Measurements from ENCODE around the gene CHST11. TPM values are rescaled to one million over a fixed set of nuclear protein-coding genes. Genes with fewer than 3 reads are reported as not detected.
"Not testable (repeated sequence)": the region's sequence is repeated elsewhere in the genome, so short reads cannot be mapped to it uniquely, and the experiment has no call there.

The CHST11 gene
- total RNA-seq, 5 donors from 2014 or later (not counting 1 experiment from before 2014, with no cell fraction given), result 49.8 to 78.3 (median 63.7) TPM

DNA sequence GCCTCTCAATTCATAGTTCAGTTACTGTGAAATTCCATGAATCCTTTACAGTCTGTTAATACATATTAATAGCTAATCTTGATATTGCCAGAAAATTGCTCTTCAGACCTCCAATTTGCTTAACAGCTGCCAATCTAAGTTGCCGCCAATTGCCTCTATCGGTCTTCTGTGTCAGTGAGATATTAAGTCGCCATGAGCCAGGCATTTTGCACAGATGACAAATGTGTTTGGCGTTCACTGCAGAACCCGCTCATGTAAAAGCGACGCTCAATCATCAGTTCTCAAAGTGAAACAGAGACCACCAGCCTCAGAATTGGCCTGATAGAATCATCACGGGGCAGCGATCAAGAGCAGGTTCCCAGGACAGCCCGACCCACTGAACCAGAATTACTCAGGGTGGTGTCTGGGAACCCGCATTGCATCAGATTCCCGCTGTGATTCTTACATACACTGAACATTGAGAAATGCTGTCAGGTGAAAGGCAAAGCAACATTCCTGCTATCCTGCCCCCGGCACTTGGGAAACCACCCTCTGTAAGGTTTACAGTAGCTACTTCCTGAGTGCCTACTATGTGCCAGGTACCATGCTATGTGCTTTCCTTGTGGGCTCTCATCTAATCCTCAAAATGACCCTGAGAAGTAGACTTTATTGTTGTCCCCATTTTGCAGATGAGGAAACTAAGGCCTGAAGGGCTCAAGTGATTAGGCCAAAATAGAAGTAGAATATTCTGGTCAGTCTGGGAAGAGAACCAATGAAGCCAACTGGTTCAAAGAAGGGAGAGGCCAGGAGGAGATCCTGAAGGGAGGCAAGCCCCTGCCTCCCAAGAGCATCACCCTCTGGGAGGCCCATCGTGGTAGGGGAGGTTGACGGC is 285.0 kb downstream of the CHST11 start:
- peaks cover 72 to 83% (median 82%) of the 10 kb centered on the region in 3 donors for H3K4me1 Mint-ChIP-seq
- H3K4me1 ChIP-seq (ENCODE audit: control insufficient read depth in 1 of 2, extremely low read depth in 1 of 2, insufficient read depth in 2 of 2, low read length in 2 of 2), result peaks cover 0 to 54% of the 10 kb centered on the region in 2 experiments
- 96% methylated on average over 12 of the region's 15 CpGs for WGBS (ENCODE audit: insufficient coverage)
- H3K27ac Mint-ChIP-seq, result peak overlapping the region in 1 of 2 donors; percentile 28
- no peak overlapping the region for H3K4me3 Mint-ChIP-seq
- no peaks in the 10 kb centered on the region for H3K27me3 ChIP-seq (replicated peaks in 1 of 2; ENCODE audit: control insufficient read depth in 2 of 2, extremely low read depth in 1 of 2, insufficient read depth in 2 of 2, low read length in 1 of 2)
- no peak overlapping the region for H3K4me3 ChIP-seq (ENCODE audit: control insufficient read depth in 1 of 2, extremely low read depth in 1 of 2, low read length in 1 of 2)
- peaks cover 0 to 2% (median 0%) of the 10 kb centered on the region in 3 donors for H3K9me3 Mint-ChIP-seq
- H3K36me3 Mint-ChIP-seq, result peaks cover 23% of the 10 kb centered on the region
- DNase-seq, result no peak
- no peaks in the 10 kb centered on the region for H3K36me3 ChIP-seq (ENCODE audit: control insufficient read depth in 2 of 2, extremely low read depth in 1 of 2, insufficient read depth in 1 of 2, low read length in 1 of 2)
- ChIA-PET POLR2A (no interaction called here), CTCF (no interaction called here)
- H3K27me3 Mint-ChIP-seq, result no peaks in the 10 kb centered on the region
- ATAC-seq (replicated peaks in 1 of 4), result no peak
- H3K9me3 ChIP-seq, result no peaks in the 10 kb centered on the region
- no peak overlapping the region for H3K27ac ChIP-seq (ENCODE audit: low read length)

DNA sequence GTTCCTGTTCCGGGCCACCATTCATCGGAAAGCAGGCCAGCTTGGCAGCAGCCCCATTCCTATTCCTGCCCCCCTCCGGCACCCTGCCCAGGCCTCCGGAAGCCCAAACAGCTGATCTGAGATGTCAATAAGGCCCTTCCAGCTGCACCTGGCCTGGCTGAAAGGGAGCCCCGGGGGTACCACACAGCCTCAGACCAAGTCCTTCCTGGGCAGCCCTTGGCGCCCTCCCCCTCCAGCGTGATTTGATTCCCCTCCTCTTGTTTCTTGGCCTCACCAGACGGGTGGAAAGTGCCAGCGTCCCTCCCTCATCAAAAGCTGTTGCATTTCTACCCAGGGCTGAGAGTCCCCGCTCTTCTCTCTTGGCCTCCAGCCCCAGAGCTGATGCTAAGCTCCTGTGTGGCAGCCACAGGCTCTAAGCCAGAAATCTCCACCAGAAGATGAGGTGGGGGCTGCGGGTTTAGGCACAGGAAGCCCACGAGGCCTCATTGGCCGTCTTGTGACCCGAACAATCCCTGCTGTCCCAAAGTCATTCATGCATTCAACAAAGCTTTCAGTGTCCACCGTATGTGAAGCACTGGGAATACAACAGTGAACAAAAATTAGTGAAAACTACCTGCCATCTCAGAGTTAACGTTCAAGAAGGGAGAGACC is 285.9 kb downstream of the CHST11 start:
- H3K36me3 ChIP-seq (ENCODE audit: control insufficient read depth in 2 of 2, extremely low read depth in 1 of 2, insufficient read depth in 1 of 2, low read length in 1 of 2), result no peaks in the 10 kb centered on the region
- H3K4me1 ChIP-seq (ENCODE audit: control insufficient read depth in 1 of 2, extremely low read depth in 1 of 2, insufficient read depth in 2 of 2, low read length in 2 of 2), result peaks cover 4 to 52% of the 10 kb centered on the region in 2 experiments
- Mint-ChIP-seq H3K27me3 (no peaks in the 10 kb centered on the region), H3K4me3 (no peak overlapping the region), H3K27ac (no peak overlapping the region), H3K4me1 (peaks cover 73 to 83% (median 82%) of the 10 kb centered on the region in 3 donors), H3K9me3 (peaks cover 0 to 2% (median 0%) of the 10 kb centered on the region in 3 donors), H3K36me3 (peaks cover 23% of the 10 kb centered on the region)
- H3K4me3 ChIP-seq (ENCODE audit: control insufficient read depth in 1 of 2, extremely low read depth in 1 of 2, low read length in 1 of 2), result no peak overlapping the region
- no peak for DNase-seq
- CTCF ChIA-PET, result no interaction called here
- no peak for ATAC-seq (replicated peaks in 1 of 4)
- H3K9me3 ChIP-seq, result no peaks in the 10 kb centered on the region
- H3K27ac ChIP-seq (ENCODE audit: low read length), result no peak overlapping the region
- WGBS (ENCODE audit: insufficient coverage), result 87% methylated on average over 8 of the region's 16 CpGs
- POLR2A ChIA-PET, result interaction anchor here in 1 of 2 donors (0.6 kb wide), 1 partner anchor 362 kb away, joined by 7 read pairs; no protein-coding TSS in a partner anchor
- no peaks in the 10 kb centered on the region for H3K27me3 ChIP-seq (replicated peaks in 1 of 2; ENCODE audit: control insufficient read depth in 2 of 2, extremely low read depth in 1 of 2, insufficient read depth in 2 of 2, low read length in 1 of 2)

DNA sequence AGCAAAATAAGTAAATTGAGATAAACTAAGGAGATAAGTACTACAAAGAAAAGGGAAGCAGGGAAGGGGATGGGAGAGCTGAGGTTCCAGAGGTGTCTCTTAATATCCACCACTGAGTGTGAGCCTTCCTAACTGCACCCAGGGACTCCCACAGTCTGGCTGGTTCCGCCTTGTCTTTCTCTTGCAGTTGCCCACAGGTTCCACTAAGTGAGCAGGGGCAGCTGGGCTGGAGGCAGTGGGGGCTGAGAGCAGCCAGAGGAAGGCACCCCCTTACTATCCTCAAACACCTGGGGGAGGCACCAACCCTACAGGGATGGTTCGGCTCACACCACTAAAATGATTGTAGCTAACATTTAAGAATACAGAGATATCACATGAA is 286.4 kb downstream of the CHST11 start:
- DNase-seq, result no peak
- ATAC-seq (replicated peaks in 1 of 4), result no peak
- no peak overlapping the region for H3K27ac ChIP-seq (ENCODE audit: low read length)
- no CpG with 5 or more reads among the region's 2 CpGs for WGBS (ENCODE audit: insufficient coverage)
- H3K4me1 Mint-ChIP-seq, result peaks cover 73 to 83% (median 82%) of the 10 kb centered on the region in 3 donors
- no peaks in the 10 kb centered on the region for H3K36me3 ChIP-seq (ENCODE audit: control insufficient read depth in 2 of 2, extremely low read depth in 1 of 2, insufficient read depth in 1 of 2, low read length in 1 of 2)
- no peak overlapping the region for H3K4me3 ChIP-seq (ENCODE audit: control insufficient read depth in 1 of 2, extremely low read depth in 1 of 2, low read length in 1 of 2)
- peaks cover 22% of the 10 kb centered on the region for H3K36me3 Mint-ChIP-seq
- H3K27me3 ChIP-seq (replicated peaks in 1 of 2; ENCODE audit: control insufficient read depth in 2 of 2, extremely low read depth in 1 of 2, insufficient read depth in 2 of 2, low read length in 1 of 2), result no peaks in the 10 kb centered on the region
- H3K27me3 Mint-ChIP-seq, result no peaks in the 10 kb centered on the region
- no peaks in the 10 kb centered on the region for H3K9me3 ChIP-seq
- H3K27ac Mint-ChIP-seq, result no peak overlapping the region
- peaks cover 4 to 52% of the 10 kb centered on the region in 2 experiments for H3K4me1 ChIP-seq (ENCODE audit: control insufficient read depth in 1 of 2, extremely low read depth in 1 of 2, insufficient read depth in 2 of 2, low read length in 2 of 2)
- CTCF ChIA-PET, result no interaction called here
- H3K9me3 Mint-ChIP-seq, result peaks cover 0 to 2% (median 0%) of the 10 kb centered on the region in 3 donors
- H3K4me3 Mint-ChIP-seq, result no peak overlapping the region
- POLR2A ChIA-PET, result interaction anchor here in 1 of 2 donors (0.6 to 0.8 kb wide), 2 partner anchors 90 to 363 kb away, joined by 4 to 7 read pairs; no protein-coding TSS in a partner anchor

DNA sequence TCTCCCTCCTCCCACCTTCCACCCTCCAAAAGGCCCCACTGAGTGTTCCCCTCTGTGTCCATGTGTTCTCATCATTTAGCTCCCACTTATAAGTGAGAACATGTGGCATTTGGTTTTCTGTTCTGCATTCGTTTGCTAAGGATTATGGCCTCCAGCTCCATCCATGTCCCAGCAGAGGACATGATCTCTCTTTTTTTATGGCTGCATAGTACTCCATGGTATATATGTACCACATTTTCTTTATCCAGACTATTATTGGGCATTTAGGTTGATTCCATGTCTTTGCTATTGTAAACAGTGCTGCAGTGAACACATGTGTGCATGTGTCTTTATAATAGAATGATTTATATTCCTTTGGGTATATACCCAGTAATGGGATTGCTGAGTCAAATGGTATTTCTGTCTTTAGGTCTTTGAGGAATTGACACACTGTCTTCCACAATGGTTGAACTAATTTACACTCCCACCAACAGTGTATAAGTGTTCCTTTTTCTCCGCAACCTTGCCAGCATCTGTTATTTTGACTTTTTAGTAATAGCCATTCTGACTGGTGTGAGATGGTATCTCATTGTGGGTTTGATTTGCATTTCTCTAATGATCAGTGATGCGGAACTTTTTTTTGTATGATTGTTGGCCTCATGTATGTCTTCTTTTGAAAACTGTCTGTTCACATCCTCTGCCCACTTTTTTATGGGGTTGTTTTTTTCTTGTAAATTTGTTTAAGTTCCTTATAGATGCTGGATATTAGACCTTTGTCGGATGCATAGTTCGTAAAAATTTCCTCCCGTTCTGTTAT is 287.2 kb downstream of the CHST11 start:
- not testable (repeated sequence) for DNase-seq; H3K9me3 ChIP-seq; H3K4me3 Mint-ChIP-seq; H3K27ac Mint-ChIP-seq; H3K27ac ChIP-seq (ENCODE audit: low read length); H3K27me3 ChIP-seq (replicated peaks in 1 of 2; ENCODE audit: control insufficient read depth in 2 of 2, extremely low read depth in 1 of 2, insufficient read depth in 2 of 2, low read length in 1 of 2); ATAC-seq (replicated peaks in 1 of 4); H3K36me3 ChIP-seq (ENCODE audit: control insufficient read depth in 2 of 2, extremely low read depth in 1 of 2, insufficient read depth in 1 of 2, low read length in 1 of 2); H3K4me3 ChIP-seq (ENCODE audit: control insufficient read depth in 1 of 2, extremely low read depth in 1 of 2, low read length in 1 of 2); H3K27me3 Mint-ChIP-seq; H3K9me3 Mint-ChIP-seq
- POLR2A ChIA-PET, result interaction anchor here in 1 of 2 donors (0.8 kb wide), 1 partner anchor 90 kb away, joined by 4 read pairs; no protein-coding TSS in a partner anchor
- CTCF ChIA-PET, result interaction anchor here in 1 of 2 donors (0.6 kb wide), 1 partner anchor 40 kb away, joined by 4 read pairs; no protein-coding TSS in a partner anchor
- WGBS (ENCODE audit: insufficient coverage), result 100% methylated on average over 1 of the region's 6 CpGs
- H3K4me1 ChIP-seq (ENCODE audit: control insufficient read depth in 1 of 2, extremely low read depth in 1 of 2, insufficient read depth in 2 of 2, low read length in 2 of 2), result peaks cover 4 to 52% of the 10 kb centered on the region in 2 experiments
- peaks cover 20% of the 10 kb centered on the region for H3K36me3 Mint-ChIP-seq
- H3K4me1 Mint-ChIP-seq, result peaks cover 73 to 81% (median 81%) of the 10 kb centered on the region in 3 donors

DNA sequence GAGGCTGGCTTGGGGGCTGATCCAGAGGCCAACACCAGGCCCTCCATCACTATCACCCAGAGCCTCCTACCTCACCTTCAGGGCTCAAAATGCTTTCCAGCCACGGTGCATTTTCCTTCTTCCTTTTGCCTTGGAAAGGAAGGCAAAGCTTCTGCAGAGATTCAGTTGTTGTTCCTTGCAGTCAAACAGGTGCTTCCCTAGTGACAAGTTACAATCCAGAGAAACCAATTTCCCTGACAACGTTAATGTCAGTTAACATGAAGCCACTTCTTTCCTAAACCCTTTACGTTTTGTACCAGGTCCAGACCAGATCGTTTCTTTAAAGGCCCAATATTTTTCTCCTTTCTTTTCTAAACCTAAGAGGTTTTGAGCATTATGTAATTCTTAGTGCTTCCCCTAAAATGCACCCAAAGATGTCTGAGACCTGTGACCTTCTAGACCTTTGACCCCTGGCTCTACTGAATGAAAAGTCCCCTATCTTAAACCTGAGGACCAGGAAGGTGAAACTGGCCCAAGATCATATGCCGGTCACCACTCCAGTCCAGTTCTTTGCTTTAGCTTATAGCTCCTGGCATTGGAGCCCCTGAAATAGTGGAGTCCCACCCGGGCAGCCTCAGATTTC is 289.8 kb downstream of the CHST11 start:
- no peak overlapping the region for H3K4me3 Mint-ChIP-seq
- H3K27ac Mint-ChIP-seq, result peak overlapping the region; percentile 13 to 21
- DNase-seq (no peak), ATAC-seq (replicated peaks in 1 of 4) (no peak)
- no peaks in the 10 kb centered on the region for H3K9me3 ChIP-seq
- no peak overlapping the region for H3K27ac ChIP-seq (ENCODE audit: low read length)
- H3K27me3 Mint-ChIP-seq, result no peaks in the 10 kb centered on the region
- ChIA-PET POLR2A (no interaction called here), CTCF (no interaction called here)
- H3K4me3 ChIP-seq (ENCODE audit: control insufficient read depth in 1 of 2, extremely low read depth in 1 of 2, low read length in 1 of 2), result no peak overlapping the region
- H3K4me1 ChIP-seq (ENCODE audit: control insufficient read depth in 1 of 2, extremely low read depth in 1 of 2, insufficient read depth in 2 of 2, low read length in 2 of 2), result peaks cover 4 to 31% of the 10 kb centered on the region in 2 experiments
- H3K36me3 ChIP-seq (ENCODE audit: control insufficient read depth in 2 of 2, extremely low read depth in 1 of 2, insufficient read depth in 1 of 2, low read length in 1 of 2), result no peaks in the 10 kb centered on the region
- peaks cover 13% of the 10 kb centered on the region for H3K36me3 Mint-ChIP-seq
- peaks cover 64 to 72% (median 71%) of the 10 kb centered on the region in 3 donors for H3K4me1 Mint-ChIP-seq
- WGBS (ENCODE audit: insufficient coverage), result 88% methylated on average over 5 of the region's 6 CpGs
- no peaks in the 10 kb centered on the region for H3K27me3 ChIP-seq (replicated peaks in 1 of 2; ENCODE audit: control insufficient read depth in 2 of 2, extremely low read depth in 1 of 2, insufficient read depth in 2 of 2, low read length in 1 of 2)
- H3K9me3 Mint-ChIP-seq, result peaks cover 0 to 2% (median 0%) of the 10 kb centered on the region in 3 donors

Measured in T-cell (primary cell).